Measurements from ENCODE around the gene IBSP.

IBSP gene, protein sequence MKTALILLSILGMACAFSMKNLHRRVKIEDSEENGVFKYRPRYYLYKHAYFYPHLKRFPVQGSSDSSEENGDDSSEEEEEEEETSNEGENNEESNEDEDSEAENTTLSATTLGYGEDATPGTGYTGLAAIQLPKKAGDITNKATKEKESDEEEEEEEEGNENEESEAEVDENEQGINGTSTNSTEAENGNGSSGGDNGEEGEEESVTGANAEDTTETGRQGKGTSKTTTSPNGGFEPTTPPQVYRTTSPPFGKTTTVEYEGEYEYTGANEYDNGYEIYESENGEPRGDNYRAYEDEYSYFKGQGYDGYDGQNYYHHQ

GRCh38 chr4:87799301-87800113 lies at the start of gene IBSP:
IBSP (plus strand) TSS chr4:87799554; CDS start chr4:87802362, 2,808 bp downstream.
- no peak for DNase-seq

- DNase-seq: no peak
Observed at GRCh38 chr4:87749883-87750282, 49.5 kb upstream of the IBSP start.

GRCh38 chr4:87758270-87758669 lies 41.1 kb upstream of the IBSP start:
- no peak for DNase-seq

DNA sequence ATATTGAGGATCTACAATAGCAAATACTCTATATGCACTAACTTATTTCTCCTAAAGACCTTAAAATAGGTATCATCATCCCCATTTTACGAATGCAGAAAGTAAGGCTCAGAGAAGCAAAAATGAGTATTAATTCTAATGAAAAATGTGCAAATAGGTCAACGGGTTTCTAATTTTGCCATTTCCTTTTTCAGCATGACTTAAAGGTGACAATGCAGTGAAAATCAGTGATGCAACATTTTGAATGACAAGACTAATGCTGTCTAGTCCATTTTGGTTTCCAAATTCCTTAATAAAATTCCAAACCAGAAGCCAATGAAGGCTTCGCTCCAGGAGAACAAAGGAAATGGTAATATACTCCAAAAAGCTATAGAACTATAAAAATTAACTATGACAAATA lies 37.0 kb upstream of the IBSP start:
- DNase-seq: no peak

DNA sequence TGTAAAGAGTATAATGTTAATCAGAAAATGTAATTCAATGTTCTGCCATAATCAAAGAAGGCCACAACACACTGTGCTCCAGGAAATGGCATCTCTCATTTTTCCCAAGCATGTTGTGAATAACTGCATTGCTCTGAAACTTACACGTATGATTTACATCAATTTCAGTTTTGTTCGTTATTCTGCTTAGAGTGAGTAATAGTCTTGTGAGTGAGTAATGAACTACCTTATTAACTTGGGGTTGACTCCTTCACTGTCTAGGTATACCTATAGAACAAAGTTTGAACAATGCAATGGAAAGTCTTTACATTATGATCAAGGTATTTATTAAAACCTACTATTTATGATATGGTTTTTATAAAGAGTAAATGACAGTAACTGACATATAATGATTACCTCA lies 17.8 kb upstream of the IBSP start:
- no peak for DNase-seq

- DNase-seq: no peak
Observed at GRCh38 chr4:87783781-87784180, 15.6 kb upstream of the IBSP start.

GRCh38 chr4:87785731-87786509 lies 13.4 kb upstream of the IBSP start:
- DNase-seq: no peak

GRCh38 chr4:87802858-87803257 lies 3.5 kb downstream of the IBSP start:
- no peak for DNase-seq

DNA sequence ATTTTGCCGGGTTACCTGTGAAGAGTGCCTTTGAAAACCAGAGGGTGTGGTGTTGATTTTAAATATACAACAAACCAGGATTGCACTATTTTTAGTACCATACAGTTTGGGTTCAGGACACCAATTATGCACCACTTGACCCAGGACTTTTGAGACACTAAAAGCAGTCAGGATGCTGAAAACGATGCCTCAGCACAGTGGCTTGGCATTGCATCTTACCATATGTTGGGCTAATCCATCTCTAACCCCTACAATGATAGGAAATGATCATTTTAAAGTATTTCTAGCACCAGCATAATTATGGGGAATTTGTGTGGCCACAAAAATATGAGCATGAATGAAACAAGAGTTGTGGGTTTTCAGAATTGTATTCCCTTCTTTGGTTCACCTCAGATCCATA lies 4.1 kb downstream of the IBSP start:
- no peak for DNase-seq

DNA sequence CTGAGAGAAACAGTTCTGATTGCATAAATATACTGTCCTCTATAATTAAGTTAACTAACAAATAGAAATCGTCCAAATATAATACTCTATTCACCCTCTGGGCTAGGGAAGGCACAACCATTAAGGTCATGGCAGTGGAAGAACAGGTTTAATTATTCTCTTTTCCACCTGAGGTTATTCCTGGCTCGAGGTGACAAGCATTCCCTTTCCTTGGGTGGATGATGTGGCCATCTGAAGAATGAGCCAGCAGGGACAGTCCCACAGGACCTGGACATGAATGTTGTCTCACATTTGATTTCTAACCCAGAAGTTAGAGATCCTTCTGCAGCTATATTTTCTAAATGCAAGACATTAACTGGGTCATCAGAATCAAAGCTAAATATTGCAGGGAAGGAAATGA lies 5.5 kb downstream of the IBSP start:
- DNase-seq: no peak

GRCh38 chr4:87805971-87806370 lies 6.6 kb downstream of the IBSP start:
- no peak for DNase-seq

DNA sequence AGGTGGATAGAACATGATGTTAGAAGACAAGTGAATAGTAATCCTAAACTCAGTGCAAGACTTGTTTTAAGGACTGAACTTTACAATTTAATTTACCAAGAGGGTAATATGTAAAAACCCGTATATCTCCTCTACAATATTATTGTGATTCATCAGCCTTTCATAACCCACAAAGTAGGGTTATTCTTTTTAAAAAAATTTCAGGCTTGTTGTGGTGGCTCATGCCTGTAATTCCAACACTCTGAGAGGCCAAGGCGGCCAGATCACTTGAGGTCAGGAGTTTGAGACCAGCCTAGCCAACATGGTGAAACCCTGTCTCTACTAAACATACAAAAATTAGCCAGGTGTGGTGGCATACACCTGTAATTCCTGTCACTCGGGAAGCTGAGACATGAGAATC lies 7.2 kb downstream of the IBSP start:
- no peak for DNase-seq

- DNase-seq: no peak
Observed at GRCh38 chr4:87807402-87807801, 8.0 kb downstream of the IBSP start.

DNA sequence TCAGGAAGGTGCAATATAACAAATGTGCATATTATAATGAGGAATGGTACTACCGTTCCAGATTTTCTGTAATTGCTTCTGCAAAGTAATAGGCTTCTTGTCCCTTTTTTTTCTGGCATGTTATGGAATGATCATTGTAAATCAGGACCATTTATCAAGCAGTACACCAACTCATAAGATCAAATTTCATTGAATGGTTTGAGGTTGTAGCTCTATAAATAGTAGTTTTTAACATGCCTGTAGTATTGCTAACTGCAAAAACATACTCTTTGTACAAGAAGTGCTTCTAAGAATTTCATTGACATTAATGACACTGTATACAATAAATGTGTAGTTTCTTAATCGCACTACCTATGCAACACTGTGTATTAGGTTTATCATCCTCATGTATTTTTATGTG lies 12.6 kb downstream of the IBSP start:
- no peak for DNase-seq

- DNase-seq: no peak
Observed at GRCh38 chr4:87819281-87819919, 20.0 kb downstream of the IBSP start.

GRCh38 chr4:87823200-87823599 lies 23.8 kb downstream of the IBSP start:
- DNase-seq: no peak

GRCh38 chr4:87823724-87824123 lies 24.4 kb downstream of the IBSP start:
- no peak for DNase-seq

DNA sequence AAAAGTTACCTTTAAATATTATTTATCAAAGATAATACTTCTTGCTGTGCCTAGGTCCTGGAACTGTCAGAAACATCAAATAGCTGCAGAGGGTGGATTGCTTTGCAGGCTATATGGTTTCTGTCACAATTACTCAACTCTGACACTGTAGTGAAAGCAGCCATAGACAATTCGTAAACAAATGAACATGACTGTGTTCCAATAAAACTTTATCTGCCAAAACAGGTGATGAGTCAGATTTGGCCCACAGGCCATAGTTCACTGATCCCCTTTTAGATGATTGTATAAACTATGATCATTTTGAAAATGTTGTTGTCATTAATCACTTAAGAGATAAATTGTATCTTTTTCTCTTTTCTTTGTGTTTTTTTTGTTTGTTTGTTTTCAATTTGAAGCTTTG lies 25.0 kb downstream of the IBSP start:
- no peak for DNase-seq

GRCh38 chr4:87832669-87833068 lies 33.3 kb downstream of the IBSP start, which contains the start of gene MEPE:
MEPE (plus strand) TSS chr4:87832969; CDS start chr4:87834715, 1,746 bp downstream.
- no peak for DNase-seq

DNA sequence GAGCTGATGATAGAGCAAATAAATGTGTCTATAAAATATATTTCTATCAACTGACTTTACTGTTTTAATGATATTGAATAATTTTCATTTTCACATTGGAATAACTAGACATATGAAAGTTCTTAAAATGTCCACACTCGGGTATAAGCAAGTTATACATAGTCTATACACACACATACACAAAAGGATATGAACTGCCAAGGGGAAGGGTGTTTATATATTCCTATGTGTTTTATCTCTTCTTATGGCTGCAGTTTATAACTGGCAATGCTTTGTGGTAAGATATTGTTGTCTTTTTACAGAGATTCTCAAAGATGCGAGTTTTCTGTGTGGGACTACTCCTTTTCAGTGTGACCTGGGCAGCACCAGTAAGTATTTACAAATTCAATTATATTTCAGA lies 35.0 kb downstream of the IBSP start:
- DNase-seq: no peak

DNA sequence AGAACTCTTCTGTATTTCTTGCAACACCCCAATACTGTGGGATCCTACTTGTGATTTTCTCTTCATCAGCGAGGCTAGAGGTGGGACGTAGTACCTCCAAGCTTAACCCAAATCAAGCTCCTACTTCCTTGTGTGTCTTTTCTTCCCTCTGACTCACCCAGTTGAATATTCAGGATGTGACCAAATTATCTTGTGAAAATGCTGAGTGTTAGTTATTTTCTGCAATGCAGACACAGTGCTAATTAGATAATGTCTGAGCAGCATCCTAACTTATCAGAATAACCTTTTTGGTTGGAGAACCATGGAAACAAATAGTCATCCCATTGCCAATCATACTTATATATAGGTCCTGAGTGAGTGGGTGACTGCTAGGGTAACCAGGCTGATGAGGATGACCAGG lies 35.8 kb downstream of the IBSP start:
- DNase-seq: no peak

GRCh38 chr4:87835743-87836142 lies 36.4 kb downstream of the IBSP start:
- DNase-seq: peak; percentile 4 to 10

- DNase-seq: peak; percentile 2 to 37
Observed at GRCh38 chr4:87838205-87838604, 38.9 kb downstream of the IBSP start.
